Uterus (tissue), 2 donors: ENCODE data around the gene TEX47.

Source experiments
- POLR2A ChIP-seq, 2 donors: fragments of 450-650 bp; IDR thresholded peaks; one replicate each; pipeline ENCODE4 v1.6.1; 2016; ENCODE audit warnings: antibody characterized with exemption in 2 of 2, mild to moderate bottlenecking in 1 of 2, moderate library complexity in 1 of 2
- TF ChIP-seq, protein P1 (sequence below), 4 experiments: fragments of 200-600 bp in 2 of 4; fragments of 450-650 bp in 2 of 4; sonication (generic) in 2 of 4; IDR thresholded peaks; one replicate each; pipeline ENCODE4 v1.5.1; 2016 to 2019; ENCODE audit warnings: antibody characterized with exemption in 4 of 4, mild to moderate bottlenecking in 2 of 4, moderate library complexity in 1 of 4

DNA sequence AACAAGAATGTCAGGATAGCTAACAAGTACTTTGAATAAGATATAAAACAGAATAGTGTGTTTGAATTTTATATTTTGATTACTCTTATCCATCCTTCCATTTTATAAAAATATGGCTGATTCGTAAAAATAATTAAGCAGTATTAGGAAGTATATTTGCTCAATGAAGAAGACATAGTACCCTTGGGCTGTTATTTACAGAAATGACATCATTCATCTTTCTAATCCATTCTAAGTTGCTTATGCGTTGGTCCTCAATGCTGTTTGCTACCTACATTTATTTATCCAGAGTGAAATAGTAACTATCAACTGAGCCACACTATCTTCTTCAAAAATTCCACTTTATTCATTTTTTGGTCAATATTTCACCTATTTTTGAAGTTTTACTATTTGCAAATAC is 38.2 kb downstream of the TEX47 start:
- TF ChIP-seq, protein P1, sequence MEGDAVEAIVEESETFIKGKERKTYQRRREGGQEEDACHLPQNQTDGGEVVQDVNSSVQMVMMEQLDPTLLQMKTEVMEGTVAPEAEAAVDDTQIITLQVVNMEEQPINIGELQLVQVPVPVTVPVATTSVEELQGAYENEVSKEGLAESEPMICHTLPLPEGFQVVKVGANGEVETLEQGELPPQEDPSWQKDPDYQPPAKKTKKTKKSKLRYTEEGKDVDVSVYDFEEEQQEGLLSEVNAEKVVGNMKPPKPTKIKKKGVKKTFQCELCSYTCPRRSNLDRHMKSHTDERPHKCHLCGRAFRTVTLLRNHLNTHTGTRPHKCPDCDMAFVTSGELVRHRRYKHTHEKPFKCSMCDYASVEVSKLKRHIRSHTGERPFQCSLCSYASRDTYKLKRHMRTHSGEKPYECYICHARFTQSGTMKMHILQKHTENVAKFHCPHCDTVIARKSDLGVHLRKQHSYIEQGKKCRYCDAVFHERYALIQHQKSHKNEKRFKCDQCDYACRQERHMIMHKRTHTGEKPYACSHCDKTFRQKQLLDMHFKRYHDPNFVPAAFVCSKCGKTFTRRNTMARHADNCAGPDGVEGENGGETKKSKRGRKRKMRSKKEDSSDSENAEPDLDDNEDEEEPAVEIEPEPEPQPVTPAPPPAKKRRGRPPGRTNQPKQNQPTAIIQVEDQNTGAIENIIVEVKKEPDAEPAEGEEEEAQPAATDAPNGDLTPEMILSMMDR (IDR thresholded peaks at IDR 0.05), result no peak
- no peak for TF ChIP-seq POLR2A (IDR thresholded peaks at IDR 0.05)
